AG04450 (cell line): ENCODE results near the gene CTDP1. TPM values are rescaled to one million over a fixed set of nuclear protein-coding genes. Genes with fewer than 3 reads are reported as not detected.

ENCODE experiments used
- CTCF ChIA-PET: fragments of 300-600, 350-600 bp; formaldehyde crosslinking; extraction: SDS; loops from one replicate; lab custom pipeline; 2022; ENCODE audit warnings: antibody characterized with exemption, inconsistent platforms; lab: Charles Lee
- POLR2A ChIA-PET: fragments of 350-600 bp; formaldehyde crosslinking; extraction: SDS; loops from one replicate; lab custom pipeline; 2021; ENCODE audit warnings: antibody characterized with exemption, inconsistent platforms; lab: Yijun Ruan, JAX
- DNase-seq: peaks from one replicate; pipeline ENCODE4 v3.0.0-alpha.2; 2011; ENCODE audit warnings: low read depth, low spot score
- H3K27ac ChIP-seq: one replicate; pipeline ENCODE4 v1.5.1; 2012; ENCODE audit warnings: low read depth, low read length, control low read depth
- H3K27me3 ChIP-seq: one replicate; pipeline ENCODE4 v1.6.0; 2012; ENCODE audit warnings: low read length; ENCODE audit not compliant: control insufficient read depth, insufficient read depth
- H3K4me3 ChIP-seq: 2 replicates; pipeline ENCODE4 v1.5.1; 2011; ENCODE audit warnings: mild to moderate bottlenecking, low read depth, low read length, control low read depth
- H3K9me3 ChIP-seq: 2 replicates; pipeline ENCODE4 v1.5.1; 2012; ENCODE audit warnings: low read length; ENCODE audit not compliant: control insufficient read depth, insufficient read depth
- CTCF ChIP-seq: IDR thresholded peaks from 2 replicates; pipeline ENCODE4 v1.5.1; 2011; ENCODE audit warnings: low read depth, low read length, control low read depth, inconsistent platforms
- polyA plus RNA-seq: library from polyadenylated mRNA; depleted of rRNA; stranded (reverse); fragments of >200 nt; gene quantifications from 2 replicates; pipeline ENCODE4 v1.2.3, GENCODE V29; 2011

The CTDP1 gene
- polyA plus RNA-seq, 1 experiment = 8.4 TPM

GRCh38 chr18:79723036-79723435 lies 43.4 kb downstream of the CTDP1 start:
- POLR2A ChIA-PET = no interaction called here
- DNase-seq = no peak
- CTCF ChIA-PET = no interaction called here

GRCh38 chr18:79723628-79724027 lies 44.0 kb downstream of the CTDP1 start:
- no peak overlapping the region for H3K27ac ChIP-seq
- ChIA-PET POLR2A (no interaction called here), CTCF (no interaction called here)
- no peak for DNase-seq
- peaks cover 49% of the 10 kb centered on the region for H3K9me3 ChIP-seq
- TF ChIP-seq CTCF = no peak
- H3K4me3 ChIP-seq = no peak overlapping the region
- no peaks in the 10 kb centered on the region for H3K27me3 ChIP-seq

More at GRCh38 chr18:79723036-79723435, 43.4 kb downstream of the CTDP1 start:
- H3K27ac ChIP-seq = no peak overlapping the region
- TF ChIP-seq CTCF = no peak
- peaks cover 52% of the 10 kb centered on the region for H3K9me3 ChIP-seq
- no peaks in the 10 kb centered on the region for H3K27me3 ChIP-seq
- H3K4me3 ChIP-seq = no peak overlapping the region

- CTCF ChIA-PET = no interaction called here
- no peak for TF ChIP-seq CTCF
These were observed 44.9 kb downstream of the CTDP1 start for GRCh38 chr18:79724299-79725080.

GRCh38 chr18:79725486-79725885 lies 45.9 kb downstream of the CTDP1 start:
- Histone ChIP-seq H3K27ac (no peak overlapping the region), H3K4me3 (no peak overlapping the region), H3K27me3 (no peaks in the 10 kb centered on the region), H3K9me3 (peaks cover 60% of the 10 kb centered on the region)
- DNase-seq = no peak
- ChIA-PET CTCF (no interaction called here), POLR2A (no interaction called here)
- TF ChIP-seq CTCF = no peak

More at GRCh38 chr18:79724299-79725080, 44.9 kb downstream of the CTDP1 start:
- DNase-seq = no peak
- H3K27me3 ChIP-seq = no peaks in the 10 kb centered on the region
- peaks cover 50% of the 10 kb centered on the region for H3K9me3 ChIP-seq
- H3K27ac ChIP-seq = no peak overlapping the region
- H3K4me3 ChIP-seq = no peak overlapping the region
- POLR2A ChIA-PET = no interaction called here

GRCh38 chr18:79726721-79727120 lies 47.1 kb downstream of the CTDP1 start:
- POLR2A ChIA-PET = no interaction called here
- Histone ChIP-seq H3K9me3 (peaks cover 67% of the 10 kb centered on the region), H3K27me3 (no peaks in the 10 kb centered on the region), H3K27ac (no peak overlapping the region), H3K4me3 (no peak overlapping the region)
- TF ChIP-seq CTCF = no peak
- CTCF ChIA-PET = no interaction called here
- no peak for DNase-seq
